SU-DHL-6 (cell line): Measurements from ENCODE around the gene BBS2.

Experiments
- H2AFZ ChIP-seq: fragments of 200-600 bp; sonication (generic); 2 replicates; pipeline ENCODE4 v1.6.1; 2014; ENCODE audit warnings: low read depth, mild to moderate bottlenecking, moderate library complexity, mixed read lengths, antibody characterized with exemption, low read length; ENCODE audit not compliant: severe bottlenecking
- H3F3A ChIP-seq: fragments of 200-600 bp; shearing (Covaris generic); 2 replicates; pipeline ENCODE4 v1.6.0; 2016; ENCODE audit warnings: antibody characterized with exemption, mild to moderate bottlenecking; ENCODE audit not compliant: insufficient read depth
- H3K27ac ChIP-seq: fragments of 200-600 bp; sonication (generic); 2 replicates; pipeline ENCODE4 v1.5.1; 2016; ENCODE audit warnings: low read depth, mild to moderate bottlenecking, low read length, moderate library complexity, mixed read lengths
- H3K27me3 ChIP-seq: fragments of 200-600 bp; sonication (generic), shearing (Covaris generic); 2 replicates; pipeline ENCODE4 v1.6.0; 2014; ENCODE audit warnings: mild to moderate bottlenecking, low read length
- H3K36me3 ChIP-seq: fragments of 200-600 bp; sonication (generic); 2 replicates; pipeline ENCODE4 v1.6.1; 2014; ENCODE audit warnings: mild to moderate bottlenecking, low read length, mixed read lengths
- H3K4me2 ChIP-seq: fragments of 300-600, 200-600 bp; shearing (Covaris generic), sonication (generic); 2 replicates; pipeline ENCODE4 v1.6.0; 2014; ENCODE audit warnings: low read length, low read depth, mild to moderate bottlenecking; ENCODE audit not compliant: poor library complexity, severe bottlenecking
- H3K4me3 ChIP-seq: fragments of 200-600 bp; sonication (generic); 2 replicates; pipeline ENCODE4 v1.5.1; 2014; ENCODE audit warnings: antibody characterized with exemption, low read length, mild to moderate bottlenecking, mixed read lengths; ENCODE audit not compliant: insufficient read depth, poor library complexity, severe bottlenecking
- H3K79me2 ChIP-seq: fragments of 200-600 bp; sonication (generic); 2 replicates; pipeline ENCODE4 v1.6.1; 2014; ENCODE audit warnings: mild to moderate bottlenecking, low read length, moderate library complexity; ENCODE audit not compliant: insufficient read depth
- H3K9ac ChIP-seq: fragments of 200-600 bp; sonication (generic); 2 replicates; pipeline ENCODE4 v1.7.0; 2014; ENCODE audit warnings: mild to moderate bottlenecking, low read length
- H3K9me2 ChIP-seq: fragments of 200-600 bp; sonication (generic); replicated peaks from 2 replicates; pipeline ENCODE4 v1.6.1; 2014; ENCODE audit warnings: low read length; ENCODE audit not compliant: insufficient read depth
- H3K9me3 ChIP-seq: fragments of 200-600 bp; sonication (generic); 2 replicates; pipeline ENCODE4 v1.6.1; 2014; ENCODE audit warnings: low read length, mixed read lengths; ENCODE audit not compliant: insufficient read depth
- H4K20me1 ChIP-seq: fragments of 200-600 bp; sonication (generic); 2 replicates; pipeline ENCODE4 v1.6.1; 2014; ENCODE audit warnings: low read depth, mild to moderate bottlenecking, antibody characterized with exemption, low read length, moderate library complexity, mixed read lengths
- EZH2phosphoT487 ChIP-seq: fragments of 200-600 bp; sonication (generic), shearing (Covaris generic); conservative IDR thresholded peaks from 2 replicates; pipeline ENCODE4 v1.6.1; 2018; ENCODE audit warnings: mild to moderate bottlenecking, antibody characterized with exemption, low read length, moderate library complexity, mixed read lengths
- TF ChIP-seq, protein P1 (sequence below): fragments of 200-600 bp; sonication (generic); IDR thresholded peaks from one replicate; pipeline ENCODE4 v1.5.1; 2017; ENCODE audit warnings: antibody characterized with exemption, mild to moderate bottlenecking, low read length, moderate library complexity; ENCODE audit not compliant: insufficient read depth, poor library complexity, severe bottlenecking

BBS2 gene

DNA sequence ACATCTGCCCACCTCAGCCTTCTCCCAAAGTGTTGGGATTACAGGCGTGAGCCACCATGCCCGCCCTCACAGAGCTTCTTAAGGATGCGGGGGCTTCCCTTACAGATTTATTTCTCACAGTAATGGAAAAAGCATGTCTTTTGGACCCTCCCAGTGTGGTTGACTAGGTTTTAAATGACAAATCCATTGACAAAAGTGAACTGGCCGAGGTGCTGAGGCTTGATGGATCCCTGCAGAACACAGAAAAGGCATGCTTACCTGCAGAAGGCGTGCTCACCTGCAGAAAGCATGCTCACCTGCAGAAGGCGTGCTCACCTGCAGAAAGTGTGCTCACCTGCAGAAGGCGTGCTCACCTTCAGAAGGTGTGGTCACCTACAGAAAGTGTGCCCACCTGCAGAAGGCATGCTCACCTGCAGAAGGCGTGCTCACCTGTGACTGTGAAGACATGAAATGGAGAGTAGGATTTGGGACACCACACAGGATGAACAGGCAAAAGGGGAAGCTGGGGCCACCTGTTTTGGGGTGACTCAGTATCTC lies 15.1 kb upstream of the BBS2 start:
- Histone ChIP-seq H2AFZ (no peak overlapping the region), H3K9me2 (no peaks in the 10 kb centered on the region), H4K20me1 (no peaks in the 10 kb centered on the region), H3K4me2 (no peak overlapping the region), H3K9ac (no peak overlapping the region), H3F3A (no peaks in the 10 kb centered on the region), H3K36me3 (no peaks in the 10 kb centered on the region), H3K79me2 (no peaks in the 10 kb centered on the region), H3K9me3 (no peaks in the 10 kb centered on the region), H3K27ac (no peak overlapping the region), H3K27me3 (no peaks in the 10 kb centered on the region), H3K4me3 (no peak overlapping the region)
- TF ChIP-seq, protein P1, sequence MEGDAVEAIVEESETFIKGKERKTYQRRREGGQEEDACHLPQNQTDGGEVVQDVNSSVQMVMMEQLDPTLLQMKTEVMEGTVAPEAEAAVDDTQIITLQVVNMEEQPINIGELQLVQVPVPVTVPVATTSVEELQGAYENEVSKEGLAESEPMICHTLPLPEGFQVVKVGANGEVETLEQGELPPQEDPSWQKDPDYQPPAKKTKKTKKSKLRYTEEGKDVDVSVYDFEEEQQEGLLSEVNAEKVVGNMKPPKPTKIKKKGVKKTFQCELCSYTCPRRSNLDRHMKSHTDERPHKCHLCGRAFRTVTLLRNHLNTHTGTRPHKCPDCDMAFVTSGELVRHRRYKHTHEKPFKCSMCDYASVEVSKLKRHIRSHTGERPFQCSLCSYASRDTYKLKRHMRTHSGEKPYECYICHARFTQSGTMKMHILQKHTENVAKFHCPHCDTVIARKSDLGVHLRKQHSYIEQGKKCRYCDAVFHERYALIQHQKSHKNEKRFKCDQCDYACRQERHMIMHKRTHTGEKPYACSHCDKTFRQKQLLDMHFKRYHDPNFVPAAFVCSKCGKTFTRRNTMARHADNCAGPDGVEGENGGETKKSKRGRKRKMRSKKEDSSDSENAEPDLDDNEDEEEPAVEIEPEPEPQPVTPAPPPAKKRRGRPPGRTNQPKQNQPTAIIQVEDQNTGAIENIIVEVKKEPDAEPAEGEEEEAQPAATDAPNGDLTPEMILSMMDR, result no peak
- TF ChIP-seq EZH2phosphoT487, result no peak

DNA sequence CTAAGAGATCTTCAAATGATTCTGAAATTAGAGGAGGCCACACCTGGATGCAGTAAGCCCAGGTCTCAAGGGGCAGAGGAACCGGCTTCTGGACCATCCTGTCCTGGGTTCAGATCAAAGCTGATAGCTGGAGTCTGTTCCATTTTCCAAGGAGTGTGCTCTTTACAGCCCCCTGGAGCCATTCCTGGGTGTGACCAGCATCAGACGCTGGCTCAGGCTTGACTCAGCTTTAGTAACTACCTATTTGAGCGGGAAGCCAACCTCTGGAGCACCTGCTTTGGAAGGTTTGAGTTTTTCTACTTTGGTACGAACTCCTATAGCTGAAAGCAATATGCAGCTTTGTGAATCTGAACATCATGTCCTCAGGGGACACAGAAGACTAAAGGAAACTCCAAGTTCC lies 12.9 kb upstream of the BBS2 start:
- H3K9ac ChIP-seq, result no peak overlapping the region
- no peaks in the 10 kb centered on the region for H4K20me1 ChIP-seq
- H3K4me2 ChIP-seq, result no peak overlapping the region
- H3F3A ChIP-seq, result no peaks in the 10 kb centered on the region
- H3K27ac ChIP-seq, result no peak overlapping the region
- H3K36me3 ChIP-seq, result no peaks in the 10 kb centered on the region
- no peak overlapping the region for H3K4me3 ChIP-seq
- H3K27me3 ChIP-seq, result no peaks in the 10 kb centered on the region
- H3K9me3 ChIP-seq, result no peaks in the 10 kb centered on the region
- H3K79me2 ChIP-seq, result no peaks in the 10 kb centered on the region
- no peaks in the 10 kb centered on the region for H3K9me2 ChIP-seq
- H2AFZ ChIP-seq, result no peak overlapping the region
- TF ChIP-seq EZH2phosphoT487, result no peak
- TF ChIP-seq, protein P1, result no peak

DNA sequence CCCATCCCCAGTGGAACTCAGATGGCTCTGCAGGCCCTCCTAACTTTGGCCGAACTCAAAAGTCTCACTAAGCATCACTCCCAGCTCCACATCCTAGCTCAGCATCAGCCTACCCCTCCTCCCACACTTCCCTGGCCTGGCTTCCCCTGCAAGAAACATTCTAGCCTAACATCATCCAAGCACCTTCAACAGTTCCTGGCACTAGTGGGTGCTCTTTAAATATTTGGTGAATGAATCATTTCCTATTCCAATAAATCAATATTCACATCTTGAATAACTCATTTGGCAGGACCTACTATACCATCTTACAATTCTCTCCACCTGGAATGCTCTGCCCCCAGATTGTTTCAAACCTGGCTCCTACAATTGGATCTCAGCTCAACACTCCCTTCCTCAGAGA lies 11.0 kb upstream of the BBS2 start:
- Histone ChIP-seq H3K9me3 (no peaks in the 10 kb centered on the region), H3K27ac (no peak overlapping the region), H3F3A (no peaks in the 10 kb centered on the region), H3K27me3 (no peaks in the 10 kb centered on the region), H3K9me2 (no peaks in the 10 kb centered on the region), H3K9ac (no peak overlapping the region), H3K4me2 (no peak overlapping the region), H4K20me1 (no peaks in the 10 kb centered on the region), H2AFZ (no peak overlapping the region), H3K79me2 (no peaks in the 10 kb centered on the region), H3K36me3 (no peaks in the 10 kb centered on the region), H3K4me3 (no peak overlapping the region)
- no peak for TF ChIP-seq EZH2phosphoT487
- TF ChIP-seq, protein P1, result no peak
